H9 (cell line): ENCODE data around the gene CENPM. TPM values are rescaled to one million over a fixed set of nuclear protein-coding genes. Genes with fewer than 3 reads are reported as not detected.

Source experiments
- DNase-seq: peaks from one replicate; pipeline ENCODE4 v3.0.0-alpha.2; 2017
- H2AFZ ChIP-seq: one replicate; pipeline ENCODE4 v1.6.1; 2013; ENCODE audit warnings: mild to moderate bottlenecking, low read length, control low read depth, moderate library complexity
- H2AK5ac ChIP-seq: 2 replicates; pipeline ENCODE4 v1.6.1; 2013; ENCODE audit warnings: low read length, control low read depth, mixed read lengths; ENCODE audit not compliant: insufficient read length
- H2BK120ac ChIP-seq: one replicate; pipeline ENCODE4 v1.6.1; 2013; ENCODE audit warnings: low read depth, mild to moderate bottlenecking, low read length, control low read depth, inconsistent platforms; ENCODE audit not compliant: poor library complexity, severe bottlenecking
- H2BK12ac ChIP-seq: 2 replicates; pipeline ENCODE4 v1.6.1; 2013; ENCODE audit warnings: low read length, control low read depth, mixed read lengths, low read depth; ENCODE audit not compliant: insufficient read length
- H2BK15ac ChIP-seq: 2 replicates; pipeline ENCODE4 v1.6.1; 2013; ENCODE audit warnings: low read depth, low read length, control low read depth
- H2BK20ac ChIP-seq: one replicate; pipeline ENCODE4 v1.6.1; 2013; ENCODE audit warnings: low read depth, mild to moderate bottlenecking, low read length, control low read depth, inconsistent platforms; ENCODE audit not compliant: poor library complexity, severe bottlenecking
- H2BK5ac ChIP-seq: 2 replicates; pipeline ENCODE4 v1.6.1; 2013; ENCODE audit warnings: low read length, control low read depth, mixed read lengths; ENCODE audit not compliant: insufficient read length
- H3K14ac ChIP-seq: 2 replicates; pipeline ENCODE4 v1.6.1; 2013; ENCODE audit warnings: low read length, control low read depth; ENCODE audit not compliant: insufficient read depth
- H3K18ac ChIP-seq: 2 replicates; pipeline ENCODE4 v1.6.1; 2013; ENCODE audit warnings: low read depth, mild to moderate bottlenecking, mixed read lengths, low read length, control low read depth; ENCODE audit not compliant: insufficient read length
- H3K23ac ChIP-seq: 2 replicates; pipeline ENCODE4 v1.6.1; 2013; ENCODE audit warnings: low read length, control low read depth, mixed read lengths, low read depth; ENCODE audit not compliant: insufficient read length
- H3K23me2 ChIP-seq: 2 replicates; pipeline ENCODE4 v1.6.1; 2013; ENCODE audit warnings: low read depth, mild to moderate bottlenecking, mixed read lengths, low read length, control low read depth; ENCODE audit not compliant: insufficient read length, poor library complexity, severe bottlenecking
- H3K27ac ChIP-seq: 2 replicates; pipeline ENCODE4 v1.5.1; 2013; ENCODE audit warnings: low read length, control low read depth, mixed read lengths, low read depth; ENCODE audit not compliant: insufficient read length
- H3K27me3 ChIP-seq: 2 replicates; pipeline ENCODE4 v1.6.1; 2013; ENCODE audit warnings: low read length, control low read depth, inconsistent platforms; ENCODE audit not compliant: insufficient read depth
- H3K4ac ChIP-seq: 2 replicates; pipeline ENCODE4 v1.6.1; 2013; ENCODE audit warnings: low read depth, mild to moderate bottlenecking, control low read depth, inconsistent platforms, low read length, moderate library complexity
- H3K4me1 ChIP-seq: 2 replicates; pipeline ENCODE4 v1.6.1; 2013; ENCODE audit warnings: low read length, control low read depth, inconsistent platforms; ENCODE audit not compliant: insufficient read depth
- H3K4me2 ChIP-seq: 2 replicates; pipeline ENCODE4 v1.6.1; 2013; ENCODE audit warnings: low read length, control low read depth, mixed read lengths; ENCODE audit not compliant: insufficient read length, insufficient read depth
- H3K56ac ChIP-seq: 2 replicates; pipeline ENCODE4 v1.6.1; 2013; ENCODE audit warnings: low read depth, mild to moderate bottlenecking, mixed read lengths, low read length, control low read depth; ENCODE audit not compliant: insufficient read length
- H3K79me1 ChIP-seq: 2 replicates; pipeline ENCODE4 v1.6.1; 2013; ENCODE audit warnings: low read depth, mild to moderate bottlenecking, moderate library complexity, low read length, control low read depth, inconsistent platforms; ENCODE audit not compliant: insufficient read depth, poor library complexity, severe bottlenecking
- H3K79me2 ChIP-seq: 2 replicates; pipeline ENCODE4 v1.6.1; 2013; ENCODE audit warnings: low read length, control low read depth, inconsistent platforms; ENCODE audit not compliant: insufficient read depth
- H3K9ac ChIP-seq: 2 replicates; pipeline ENCODE4 v1.6.1; 2013; ENCODE audit warnings: low read length, control low read depth, mixed read lengths; ENCODE audit not compliant: insufficient read length; ENCODE audit errors: extremely low read depth
- H3K9me3 ChIP-seq: one replicate; pipeline ENCODE4 v1.6.1; 2013; ENCODE audit warnings: low read depth, low read length, inconsistent platforms; ENCODE audit not compliant: control insufficient read depth
- H3T11ph ChIP-seq: one replicate; pipeline ENCODE4 v1.6.1; 2013; ENCODE audit warnings: mild to moderate bottlenecking, low read length, control low read depth, inconsistent platforms
- H4K20me1 ChIP-seq: one replicate; pipeline ENCODE4 v1.6.1; 2013; ENCODE audit not compliant: control insufficient read depth, insufficient read length, insufficient read depth
- H4K5ac ChIP-seq: 2 replicates; pipeline ENCODE4 v1.6.1; 2013; ENCODE audit warnings: low read depth, mild to moderate bottlenecking, mixed read lengths, low read length, control low read depth; ENCODE audit not compliant: insufficient read length
- H4K8ac ChIP-seq: replicated peaks from 2 replicates; pipeline ENCODE4 v1.6.1; 2013; ENCODE audit warnings: low read length, control low read depth, mixed read lengths, low read depth; ENCODE audit not compliant: insufficient read length
- H4K91ac ChIP-seq: 2 replicates; pipeline ENCODE4 v1.6.1; 2013; ENCODE audit warnings: low read depth, mild to moderate bottlenecking, moderate library complexity, mixed read lengths, low read length, control low read depth; ENCODE audit not compliant: insufficient read length
- H3K27ac Mint-ChIP-seq, 3 experiments: 2 replicates in 2 of 3; 3 replicates in 1 of 3; pipeline ENCODE4 v1.8.0; 2020 to 2021; ENCODE audit warnings: mixed read lengths in 3 of 3, mild to moderate bottlenecking in 1 of 3, moderate library complexity in 1 of 3
- H3K27me3 Mint-ChIP-seq: 2 replicates; pipeline ENCODE4 v1.8.0; 2021; ENCODE audit warnings: low read depth, mild to moderate bottlenecking, moderate library complexity, mixed read lengths
- H3K36me3 Mint-ChIP-seq, 3 experiments: 2 replicates in 2 of 3; 3 replicates in 1 of 3; pipeline ENCODE4 v1.8.0; 2020 to 2021; ENCODE audit warnings: low read depth in 3 of 3, mixed read lengths in 3 of 3; ENCODE audit not compliant: insufficient read depth in 1 of 3
- H3K4me1 Mint-ChIP-seq, 2 experiments: 2 replicates each; pipeline ENCODE4 v1.8.0; 2020; ENCODE audit warnings: mixed read lengths in 2 of 2
- H3K4me3 Mint-ChIP-seq, 2 experiments: 2 replicates in 1 of 2; 3 replicates in 1 of 2; pipeline ENCODE4 v1.8.0; 2020 to 2021; ENCODE audit warnings: mild to moderate bottlenecking in 2 of 2, mixed read lengths in 2 of 2, moderate library complexity in 1 of 2
- H3K9me3 Mint-ChIP-seq, 2 experiments: 2 replicates in 1 of 2; 3 replicates in 1 of 2; pipeline ENCODE4 v1.8.0; 2020; ENCODE audit warnings: mild to moderate bottlenecking in 2 of 2, mixed read lengths in 2 of 2, moderate library complexity in 1 of 2
- WGBS: extraction: QIAGEN DNeasy Blood & Tissue Kit; methylation state at CpG from one replicate; pipeline ENCODE4 v1.1.7; 2013; ENCODE audit warnings: missing lambda C conversion rate, low lambda C conversion rate, mixed read lengths; ENCODE audit not compliant: insufficient read length; ENCODE audit errors: extremely low coverage; 5-methylcytosine and 5-hydroxymethylcytosine counted together
- total RNA-seq: library from RNA; stranded (reverse); gene quantifications from 2 replicates; pipeline ENCODE4 v1.2.1, GENCODE V29; 2021
- TF ChIP-seq, protein P1 (sequence below): fragments of 200-600 bp; sonication (generic); conservative IDR thresholded peaks from 3 replicates; pipeline ENCODE4 v1.8.0; 2021; ENCODE audit warnings: antibody characterized with exemption, mild to moderate bottlenecking

CENPM gene
- total RNA-seq, 1 experiment from 2014 or later: 36.5 TPM

DNA sequence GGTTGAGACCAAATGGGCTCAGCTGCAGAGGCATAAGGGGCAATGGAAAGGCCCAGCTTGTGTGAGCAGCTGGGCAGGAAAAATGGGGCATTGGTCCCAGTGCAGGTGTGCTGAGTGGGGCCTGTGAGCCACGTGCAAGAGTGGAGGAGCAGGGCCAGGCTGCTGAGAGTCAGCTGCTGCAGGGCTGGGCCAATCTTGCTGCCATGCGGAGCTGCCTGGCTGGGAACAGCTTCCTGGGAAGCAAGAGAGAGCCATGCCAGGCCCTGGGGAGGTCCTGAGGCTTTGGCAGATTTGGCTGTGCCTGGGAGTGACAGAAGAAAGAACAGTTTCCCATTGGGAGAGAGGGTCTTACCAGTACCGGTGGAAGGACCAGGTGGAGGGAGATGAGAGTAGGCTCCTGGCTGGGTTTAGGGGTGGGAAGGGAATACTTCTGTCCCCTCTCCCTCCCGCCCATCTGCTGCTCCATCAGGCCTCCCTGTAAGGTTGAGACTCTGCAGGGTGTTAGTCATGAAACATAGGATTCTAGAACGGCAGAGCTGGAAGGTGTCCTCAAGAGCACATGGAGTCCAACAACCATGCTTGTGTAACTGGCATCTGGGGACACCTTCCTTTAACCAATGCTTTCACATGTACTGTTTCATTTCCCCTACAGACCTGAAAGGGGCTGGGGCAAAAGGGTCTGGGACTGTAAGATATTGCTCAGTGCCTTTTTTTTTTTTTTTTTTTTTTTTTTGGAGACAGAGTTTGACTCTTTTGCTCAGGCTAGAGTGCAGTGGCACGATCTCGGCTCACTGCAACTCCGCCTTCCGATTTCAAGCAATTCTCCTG, 32.7 kb upstream of the CENPM start:
- H3K56ac ChIP-seq: no peak overlapping the region
- H2BK12ac ChIP-seq: no peak overlapping the region
- no peak overlapping the region for H3K23ac ChIP-seq
- H3K18ac ChIP-seq: no peak overlapping the region
- TF ChIP-seq, protein P1, sequence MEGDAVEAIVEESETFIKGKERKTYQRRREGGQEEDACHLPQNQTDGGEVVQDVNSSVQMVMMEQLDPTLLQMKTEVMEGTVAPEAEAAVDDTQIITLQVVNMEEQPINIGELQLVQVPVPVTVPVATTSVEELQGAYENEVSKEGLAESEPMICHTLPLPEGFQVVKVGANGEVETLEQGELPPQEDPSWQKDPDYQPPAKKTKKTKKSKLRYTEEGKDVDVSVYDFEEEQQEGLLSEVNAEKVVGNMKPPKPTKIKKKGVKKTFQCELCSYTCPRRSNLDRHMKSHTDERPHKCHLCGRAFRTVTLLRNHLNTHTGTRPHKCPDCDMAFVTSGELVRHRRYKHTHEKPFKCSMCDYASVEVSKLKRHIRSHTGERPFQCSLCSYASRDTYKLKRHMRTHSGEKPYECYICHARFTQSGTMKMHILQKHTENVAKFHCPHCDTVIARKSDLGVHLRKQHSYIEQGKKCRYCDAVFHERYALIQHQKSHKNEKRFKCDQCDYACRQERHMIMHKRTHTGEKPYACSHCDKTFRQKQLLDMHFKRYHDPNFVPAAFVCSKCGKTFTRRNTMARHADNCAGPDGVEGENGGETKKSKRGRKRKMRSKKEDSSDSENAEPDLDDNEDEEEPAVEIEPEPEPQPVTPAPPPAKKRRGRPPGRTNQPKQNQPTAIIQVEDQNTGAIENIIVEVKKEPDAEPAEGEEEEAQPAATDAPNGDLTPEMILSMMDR: no peak
- no peak overlapping the region for H3K4ac ChIP-seq
- H3K9ac ChIP-seq: no peak overlapping the region
- no peak overlapping the region; the same call in 1 of the 2 replicates for H3K14ac ChIP-seq
- H2BK5ac ChIP-seq: no peak overlapping the region
- no peak overlapping the region for H4K91ac ChIP-seq
- no CpG with 5 or more reads among the region's 9 CpGs for WGBS
- H2AFZ ChIP-seq: no peak overlapping the region
- H3K27me3 ChIP-seq: peaks cover 18% of the 10 kb centered on the region
- no peak overlapping the region for H2BK15ac ChIP-seq
- no peak overlapping the region for H3T11ph ChIP-seq
- no peak overlapping the region for H4K8ac ChIP-seq
- H3K4me2 ChIP-seq: no peak overlapping the region
- no peak overlapping the region for H2AK5ac ChIP-seq
- Mint-ChIP-seq H3K4me1 (peaks cover 25 to 26% of the 10 kb centered on the region in 2 experiments), H3K4me3 (no peak overlapping the region), H3K36me3 (peaks cover 5 to 11% (median 10%) of the 10 kb centered on the region in 3 experiments; a peak in 6 of 7 replicates), H3K27ac (peak overlapping the region in 2 of 3 experiments; percentile 43 to 92; a peak in 2 of 7 replicates), H3K27me3 (peaks cover 45% of the 10 kb centered on the region), H3K9me3 (no peaks in the 10 kb centered on the region; a peak in 2 of 5 replicates)
- no peak for DNase-seq
- H4K5ac ChIP-seq: no peak overlapping the region
- H3K4me1 ChIP-seq: peaks cover 4% of the 10 kb centered on the region
- no peaks in the 10 kb centered on the region for H3K9me3 ChIP-seq
- H4K20me1 ChIP-seq: no peaks in the 10 kb centered on the region
- no peak overlapping the region for H3K27ac ChIP-seq
- no peaks in the 10 kb centered on the region for H3K79me1 ChIP-seq
- H2BK120ac ChIP-seq: no peak overlapping the region
- no peak overlapping the region for H2BK20ac ChIP-seq
- H3K79me2 ChIP-seq: no peaks in the 10 kb centered on the region
- peaks cover 11% of the 10 kb centered on the region for H3K23me2 ChIP-seq
